Measurements from ENCODE around the gene HOMEZ.
"Not testable (repeated sequence)": the region's sequence is repeated elsewhere in the genome, so short reads cannot be mapped to it uniquely, and the experiment has no call there.

Gene HOMEZ

GRCh38 chr14:23284654-23285529 lies 1.0 kb downstream of the HOMEZ start:
- peaks cover 30% of the 10 kb centered on the region for H3K4me1 Mint-ChIP-seq
- peaks cover 6% of the 10 kb centered on the region for H3K27me3 Mint-ChIP-seq
- H3K9me3 Mint-ChIP-seq = no peaks in the 10 kb centered on the region
- peak overlapping the region; percentile 98 for H3K4me3 Mint-ChIP-seq
- H3K36me3 Mint-ChIP-seq = peaks cover 3% of the 10 kb centered on the region
- peak; percentile 37 for DNase-seq
- CTCF ChIA-PET = interaction anchor here (0.6 to 2.5 kb wide), 4 partner anchors 10 to 207 kb away, joined by 3 to 13 read pairs (median 4); no protein-coding TSS in a partner anchor
- peak overlapping the region; percentile 92 for H3K27ac Mint-ChIP-seq

GRCh38 chr14:23281247-23281646 lies 4.7 kb downstream of the HOMEZ start:
- Mint-ChIP-seq H3K36me3 (peaks cover 5% of the 10 kb centered on the region), H3K4me1 (peaks cover 20% of the 10 kb centered on the region), H3K27ac (peak overlapping the region; percentile 3), H3K27me3 (no peaks in the 10 kb centered on the region), H3K9me3 (no peaks in the 10 kb centered on the region), H3K4me3 (no peak overlapping the region)
- DNase-seq = no peak
- CTCF ChIA-PET = interaction anchor here (1.5 kb wide), 1 partner anchor 14 kb away, joined by 3 read pairs; no protein-coding TSS in a partner anchor

- H3K9me3 Mint-ChIP-seq, H3K4me1 Mint-ChIP-seq, H3K27me3 Mint-ChIP-seq, H3K27ac Mint-ChIP-seq, DNase-seq, H3K36me3 Mint-ChIP-seq, H3K4me3 Mint-ChIP-seq: not testable (repeated sequence)
- CTCF ChIA-PET = interaction anchor here (1.3 kb wide), 1 partner anchor 18 kb away, joined by 3 read pairs; no protein-coding TSS in a partner anchor
Measured at GRCh38 chr14:23277928-23278327, 8.0 kb downstream of the HOMEZ start.

GRCh38 chr14:23277189-23277588 lies 8.7 kb downstream of the HOMEZ start:
- no peaks in the 10 kb centered on the region for H3K9me3 Mint-ChIP-seq

GRCh38 chr14:23275412-23275811 lies 10.5 kb downstream of the HOMEZ start:
- no peak overlapping the region for H3K4me3 Mint-ChIP-seq
- CTCF ChIA-PET = interaction anchor here (0.6 kb wide), 1 partner anchor 25 kb away, joined by 3 read pairs; no protein-coding TSS in a partner anchor
- H3K36me3 Mint-ChIP-seq = peaks cover 3% of the 10 kb centered on the region
- H3K4me1 Mint-ChIP-seq = no peaks in the 10 kb centered on the region
- no peak for DNase-seq
- H3K27me3 Mint-ChIP-seq = no peaks in the 10 kb centered on the region
- no peak overlapping the region for H3K27ac Mint-ChIP-seq
- H3K9me3 Mint-ChIP-seq = no peaks in the 10 kb centered on the region

More at GRCh38 chr14:23277189-23277588, 8.7 kb downstream of the HOMEZ start:
- Mint-ChIP-seq H3K27ac (no peak overlapping the region), H3K27me3 (no peaks in the 10 kb centered on the region), H3K4me3 (no peak overlapping the region), H3K4me1 (no peaks in the 10 kb centered on the region), H3K36me3 (peaks cover 3% of the 10 kb centered on the region)
- CTCF ChIA-PET = interaction anchor here (0.6 to 1.5 kb wide), 5 partner anchors 19 to 242 kb away, joined by 3 to 4 read pairs (median 3); partner anchors contain the start of gene PSMB5
- DNase-seq = no peak

- H3K36me3 Mint-ChIP-seq = no peaks in the 10 kb centered on the region
- H3K27ac Mint-ChIP-seq = no peak overlapping the region
- no peaks in the 10 kb centered on the region for H3K27me3 Mint-ChIP-seq
- CTCF ChIA-PET = interaction anchor here (1.2 to 2.0 kb wide), 3 partner anchors 31 to 290 kb away, joined by 3 to 6 read pairs (median 3); no protein-coding TSS in a partner anchor
- no peak for DNase-seq
- H3K4me3 Mint-ChIP-seq = no peak overlapping the region
- no peaks in the 10 kb centered on the region for H3K4me1 Mint-ChIP-seq
- no peaks in the 10 kb centered on the region for H3K9me3 Mint-ChIP-seq
Measured at GRCh38 chr14:23269193-23269592, 16.7 kb downstream of the HOMEZ start.

GRCh38 chr14:23260849-23261248 lies 25.1 kb downstream of the HOMEZ start:
- DNase-seq, H3K27ac Mint-ChIP-seq, CTCF ChIA-PET, H3K36me3 Mint-ChIP-seq, H3K4me1 Mint-ChIP-seq, H3K4me3 Mint-ChIP-seq, H3K9me3 Mint-ChIP-seq: not testable (repeated sequence)
- peaks cover 30% of the 10 kb centered on the region for H3K27me3 Mint-ChIP-seq

GRCh38 chr14:23259426-23259825 lies 26.5 kb downstream of the HOMEZ start:
- DNase-seq = no peak
- H3K9me3 Mint-ChIP-seq = no peaks in the 10 kb centered on the region
- no peak overlapping the region for H3K27ac Mint-ChIP-seq
- peaks cover 30% of the 10 kb centered on the region for H3K27me3 Mint-ChIP-seq
- H3K4me1 Mint-ChIP-seq = no peaks in the 10 kb centered on the region
- H3K4me3 Mint-ChIP-seq = no peak overlapping the region
- H3K36me3 Mint-ChIP-seq = no peaks in the 10 kb centered on the region
- CTCF ChIA-PET = interaction anchor here (1.4 kb wide), 1 partner anchor 138 kb away, joined by 5 read pairs; no protein-coding TSS in a partner anchor

GRCh38 chr14:23258256-23258655 lies 27.7 kb downstream of the HOMEZ start:
- H3K27ac Mint-ChIP-seq = no peak overlapping the region
- peaks cover 25% of the 10 kb centered on the region for H3K27me3 Mint-ChIP-seq
- CTCF ChIA-PET = interaction anchor here (0.9 to 1.1 kb wide), 3 partner anchors 84 to 138 kb away, joined by 3 to 5 read pairs (median 3); no protein-coding TSS in a partner anchor
- H3K4me3 Mint-ChIP-seq = no peak overlapping the region
- H3K4me1 Mint-ChIP-seq = no peaks in the 10 kb centered on the region
- DNase-seq = no peak
- H3K9me3 Mint-ChIP-seq = no peaks in the 10 kb centered on the region
- no peaks in the 10 kb centered on the region for H3K36me3 Mint-ChIP-seq

GRCh38 chr14:23252420-23253333 lies 33.3 kb downstream of the HOMEZ start:
- Mint-ChIP-seq H3K9me3 (no peaks in the 10 kb centered on the region), H3K4me3 (no peak overlapping the region), H3K36me3 (no peaks in the 10 kb centered on the region), H3K27me3 (peaks cover 11% of the 10 kb centered on the region), H3K27ac (no peak overlapping the region), H3K4me1 (no peaks in the 10 kb centered on the region)
- CTCF ChIA-PET = no interaction called here
- DNase-seq = no peak

- Mint-ChIP-seq H3K27me3 (peaks cover 11% of the 10 kb centered on the region), H3K27ac (no peak overlapping the region), H3K4me3 (no peak overlapping the region), H3K36me3 (no peaks in the 10 kb centered on the region), H3K4me1 (no peaks in the 10 kb centered on the region), H3K9me3 (no peaks in the 10 kb centered on the region)
- DNase-seq = no peak
- CTCF ChIA-PET = no interaction called here
Measured at GRCh38 chr14:23252006-23252405, 33.9 kb downstream of the HOMEZ start.

- CTCF ChIA-PET = interaction anchor here (0.7 kb wide), 1 partner anchor 130 kb away, joined by 3 read pairs; no protein-coding TSS in a partner anchor
- no peak overlapping the region for H3K27ac Mint-ChIP-seq
- no peaks in the 10 kb centered on the region for H3K9me3 Mint-ChIP-seq
Measured at GRCh38 chr14:23249824-23250223, 36.1 kb downstream of the HOMEZ start.

GRCh38 chr14:23248601-23249000 lies 37.3 kb downstream of the HOMEZ start:
- no peak overlapping the region for H3K4me3 Mint-ChIP-seq
- no peaks in the 10 kb centered on the region for H3K9me3 Mint-ChIP-seq
- no peak overlapping the region for H3K27ac Mint-ChIP-seq
- DNase-seq = no peak
- no peaks in the 10 kb centered on the region for H3K4me1 Mint-ChIP-seq
- CTCF ChIA-PET = interaction anchor here (1.4 kb wide), 1 partner anchor 128 kb away, joined by 3 read pairs; no protein-coding TSS in a partner anchor
- peaks cover 11% of the 10 kb centered on the region for H3K27me3 Mint-ChIP-seq
- no peaks in the 10 kb centered on the region for H3K36me3 Mint-ChIP-seq

More at GRCh38 chr14:23249824-23250223, 36.1 kb downstream of the HOMEZ start:
- Mint-ChIP-seq H3K4me1 (no peaks in the 10 kb centered on the region), H3K36me3 (no peaks in the 10 kb centered on the region), H3K27me3 (peaks cover 11% of the 10 kb centered on the region), H3K4me3 (no peak overlapping the region)
- no peak for DNase-seq

GRCh38 chr14:23245282-23245681 lies 40.6 kb downstream of the HOMEZ start:
- DNase-seq = no peak
- Mint-ChIP-seq H3K27me3 (peaks cover 7% of the 10 kb centered on the region), H3K4me3 (no peak overlapping the region), H3K36me3 (no peaks in the 10 kb centered on the region), H3K27ac (no peak overlapping the region), H3K9me3 (no peaks in the 10 kb centered on the region), H3K4me1 (no peaks in the 10 kb centered on the region)
- CTCF ChIA-PET = interaction anchor here (1.1 to 1.4 kb wide), 2 partner anchors 125 to 168 kb away, joined by 3 to 4 read pairs; no protein-coding TSS in a partner anchor
